ENCODE measurements around the gene COA5. TPM values are rescaled to one million over a fixed set of nuclear protein-coding genes. Genes with fewer than 3 reads are reported as not detected.
"Not testable (repeated sequence)": the region's sequence is repeated elsewhere in the genome, so short reads cannot be mapped to it uniquely, and the experiment has no call there.

COA5 gene
- total RNA-seq, 1 donor from 2014 or later, result 22.0 TPM

DNA sequence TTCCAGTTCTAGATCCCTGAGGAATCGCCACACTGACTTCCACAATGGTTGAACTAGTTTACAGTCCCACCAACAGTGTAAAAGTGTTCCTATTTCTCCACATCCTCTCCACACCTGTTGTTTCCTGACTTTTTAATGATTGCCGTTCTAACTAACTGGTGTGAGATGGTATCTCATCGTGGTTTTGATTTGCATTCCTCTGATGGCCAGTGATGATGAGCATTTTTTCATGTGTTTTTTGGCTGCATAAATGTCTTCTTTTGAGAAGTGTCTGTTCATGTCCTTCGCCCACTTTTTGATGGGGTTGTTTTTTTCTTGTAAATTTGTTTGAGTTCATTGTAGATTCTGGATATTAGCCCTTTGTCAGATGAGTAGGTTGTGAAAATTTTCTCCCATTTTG lies 13.6 kb downstream of the COA5 start:
- H3K4me1 Mint-ChIP-seq; H3K4me3 Mint-ChIP-seq; H3K27me3 Mint-ChIP-seq; H3K27ac Mint-ChIP-seq; intact Hi-C loops (cut with micrococcal nuclease); H3K9me3 Mint-ChIP-seq; DNase-seq: not testable (repeated sequence)
- H3K36me3 Mint-ChIP-seq (ENCODE audit: low read depth), result peaks cover 65% of the 10 kb centered on the region

- Mint-ChIP-seq H3K9me3 (peaks cover 4% of the 10 kb centered on the region), H3K36me3 (ENCODE audit: low read depth) (peaks cover 60% of the 10 kb centered on the region), H3K4me3 (no peak overlapping the region), H3K27ac (no peak overlapping the region), H3K4me1 (peaks cover 1% of the 10 kb centered on the region), H3K27me3 (no peaks in the 10 kb centered on the region)
- intact Hi-C loops (cut with micrococcal nuclease), result no loop called here
- DNase-seq, result no peak
Measured at GRCh38 chr2:98592565-98592964, 15.7 kb downstream of the COA5 start.

GRCh38 chr2:98589489-98589888 lies 18.8 kb downstream of the COA5 start:
- intact Hi-C loops (cut with micrococcal nuclease), result no loop called here
- H3K4me3 Mint-ChIP-seq, result no peak overlapping the region
- H3K9me3 Mint-ChIP-seq, result peaks cover 4% of the 10 kb centered on the region
- H3K27me3 Mint-ChIP-seq, result no peaks in the 10 kb centered on the region
- no peaks in the 10 kb centered on the region for H3K4me1 Mint-ChIP-seq
- no peak for DNase-seq
- no peak overlapping the region for H3K27ac Mint-ChIP-seq
- H3K36me3 Mint-ChIP-seq (ENCODE audit: low read depth), result peaks cover 62% of the 10 kb centered on the region

DNA sequence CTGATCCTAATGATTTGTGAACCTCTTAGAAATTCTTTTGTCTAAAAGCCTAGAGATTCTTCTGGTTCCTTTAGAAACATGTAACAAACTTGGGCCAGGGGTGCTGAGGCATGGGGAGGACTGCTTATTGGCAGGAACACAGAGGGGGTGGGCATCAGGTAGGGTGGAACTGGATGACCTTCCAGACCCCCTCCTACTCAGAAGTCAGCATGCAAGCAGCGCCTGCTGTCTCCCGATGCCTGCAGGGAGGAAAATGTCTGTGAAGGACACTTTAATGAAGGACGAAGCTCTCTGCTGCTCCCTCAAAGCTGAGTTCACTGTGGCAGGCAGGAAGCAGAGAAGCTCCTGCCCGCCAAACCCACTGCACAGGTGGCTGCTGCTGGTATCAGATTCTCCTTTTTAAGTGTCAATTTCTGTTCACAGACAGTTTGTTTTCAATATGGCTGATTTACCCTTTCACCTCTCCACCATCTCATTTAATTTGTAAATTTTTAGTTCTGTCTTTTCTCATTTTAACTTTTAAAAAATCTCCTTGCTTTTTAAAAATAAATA lies 19.4 kb downstream of the COA5 start:
- Mint-ChIP-seq H3K36me3 (ENCODE audit: low read depth) (peaks cover 60% of the 10 kb centered on the region), H3K27me3 (no peaks in the 10 kb centered on the region), H3K9me3 (peaks cover 2% of the 10 kb centered on the region), H3K27ac (no peak overlapping the region), H3K4me3 (no peak overlapping the region), H3K4me1 (no peaks in the 10 kb centered on the region)
- intact Hi-C loops (cut with micrococcal nuclease), result no loop called here
- DNase-seq, result no peak

- no peak for DNase-seq
- Mint-ChIP-seq H3K4me3 (no peak overlapping the region), H3K9me3 (no peaks in the 10 kb centered on the region), H3K27me3 (no peaks in the 10 kb centered on the region), H3K27ac (no peak overlapping the region), H3K4me1 (no peaks in the 10 kb centered on the region), H3K36me3 (ENCODE audit: low read depth) (peaks cover 48% of the 10 kb centered on the region)
- intact Hi-C loops (cut with micrococcal nuclease), result no loop called here
Measured at GRCh38 chr2:98586551-98587140, 21.7 kb downstream of the COA5 start.

- no peak for DNase-seq
- H3K27me3 Mint-ChIP-seq, result no peaks in the 10 kb centered on the region
- no peaks in the 10 kb centered on the region for H3K4me1 Mint-ChIP-seq
- peaks cover 43% of the 10 kb centered on the region for H3K36me3 Mint-ChIP-seq (ENCODE audit: low read depth)
- intact Hi-C loops (cut with micrococcal nuclease), result no loop called here
- H3K27ac Mint-ChIP-seq, result no peak overlapping the region
- no peaks in the 10 kb centered on the region for H3K9me3 Mint-ChIP-seq
- H3K4me3 Mint-ChIP-seq, result no peak overlapping the region
Measured at GRCh38 chr2:98585386-98585785, 22.9 kb downstream of the COA5 start.

GRCh38 chr2:98583816-98584618 lies 24.3 kb downstream of the COA5 start:
- no peaks in the 10 kb centered on the region for H3K27me3 Mint-ChIP-seq
- H3K36me3 Mint-ChIP-seq (ENCODE audit: low read depth), result peaks cover 44% of the 10 kb centered on the region
- H3K9me3 Mint-ChIP-seq, result no peaks in the 10 kb centered on the region
- H3K27ac Mint-ChIP-seq, result no peak overlapping the region
- no peak overlapping the region for H3K4me3 Mint-ChIP-seq
- DNase-seq, result no peak
- intact Hi-C loops (cut with micrococcal nuclease), result no loop called here
- no peaks in the 10 kb centered on the region for H3K4me1 Mint-ChIP-seq

DNA sequence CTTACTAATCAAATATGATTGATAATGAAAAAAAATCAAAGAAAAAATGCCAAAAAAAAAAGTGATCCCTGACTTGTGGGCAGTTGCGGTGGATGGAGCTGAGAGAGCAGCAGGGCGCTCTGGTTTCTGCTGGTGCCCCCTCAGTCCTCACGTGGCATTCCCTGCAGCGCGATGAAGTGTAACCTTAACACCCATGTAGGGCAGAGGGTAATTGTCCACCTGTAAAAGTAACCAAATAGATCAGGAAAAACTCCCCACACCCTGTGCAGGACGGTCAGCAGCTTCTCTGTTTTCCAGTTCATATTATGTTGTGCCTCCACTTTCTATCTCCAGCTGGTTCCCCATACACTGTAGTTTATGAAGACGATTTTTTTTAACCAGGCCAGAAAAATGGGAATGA lies 25.0 kb downstream of the COA5 start:
- no peak overlapping the region for H3K4me3 Mint-ChIP-seq
- no peaks in the 10 kb centered on the region for H3K9me3 Mint-ChIP-seq
- no peaks in the 10 kb centered on the region for H3K4me1 Mint-ChIP-seq
- intact Hi-C loops (cut with micrococcal nuclease), result no loop called here
- H3K27ac Mint-ChIP-seq, result no peak overlapping the region
- H3K27me3 Mint-ChIP-seq, result no peaks in the 10 kb centered on the region
- DNase-seq, result no peak
- H3K36me3 Mint-ChIP-seq (ENCODE audit: low read depth), result peaks cover 48% of the 10 kb centered on the region

- Mint-ChIP-seq H3K36me3 (ENCODE audit: low read depth) (peaks cover 47% of the 10 kb centered on the region), H3K27me3 (no peaks in the 10 kb centered on the region), H3K4me1 (no peaks in the 10 kb centered on the region)
Measured at GRCh38 chr2:98582523-98582922, 25.8 kb downstream of the COA5 start.

GRCh38 chr2:98580656-98581284 lies 27.5 kb downstream of the COA5 start:
- no peak overlapping the region for H3K27ac Mint-ChIP-seq
- no peak for DNase-seq
- peaks cover 51% of the 10 kb centered on the region for H3K36me3 Mint-ChIP-seq (ENCODE audit: low read depth)
- intact Hi-C loops (cut with micrococcal nuclease), result no loop called here
- H3K4me1 Mint-ChIP-seq, result no peaks in the 10 kb centered on the region
- H3K9me3 Mint-ChIP-seq, result no peaks in the 10 kb centered on the region
- no peak overlapping the region for H3K4me3 Mint-ChIP-seq
- no peaks in the 10 kb centered on the region for H3K27me3 Mint-ChIP-seq

More at GRCh38 chr2:98582523-98582922, 25.8 kb downstream of the COA5 start:
- no peaks in the 10 kb centered on the region for H3K9me3 Mint-ChIP-seq
- no peak for DNase-seq
- H3K4me3 Mint-ChIP-seq, result no peak overlapping the region
- no peak overlapping the region for H3K27ac Mint-ChIP-seq
- intact Hi-C loops (cut with micrococcal nuclease), result no loop called here

- no peak for DNase-seq
- Mint-ChIP-seq H3K9me3 (no peaks in the 10 kb centered on the region), H3K4me3 (no peak overlapping the region), H3K36me3 (ENCODE audit: low read depth) (peaks cover 51% of the 10 kb centered on the region), H3K27me3 (no peaks in the 10 kb centered on the region), H3K4me1 (no peaks in the 10 kb centered on the region), H3K27ac (no peak overlapping the region)
- intact Hi-C loops (cut with micrococcal nuclease), result no loop called here
Measured at GRCh38 chr2:98579926-98580325, 28.4 kb downstream of the COA5 start.

DNA sequence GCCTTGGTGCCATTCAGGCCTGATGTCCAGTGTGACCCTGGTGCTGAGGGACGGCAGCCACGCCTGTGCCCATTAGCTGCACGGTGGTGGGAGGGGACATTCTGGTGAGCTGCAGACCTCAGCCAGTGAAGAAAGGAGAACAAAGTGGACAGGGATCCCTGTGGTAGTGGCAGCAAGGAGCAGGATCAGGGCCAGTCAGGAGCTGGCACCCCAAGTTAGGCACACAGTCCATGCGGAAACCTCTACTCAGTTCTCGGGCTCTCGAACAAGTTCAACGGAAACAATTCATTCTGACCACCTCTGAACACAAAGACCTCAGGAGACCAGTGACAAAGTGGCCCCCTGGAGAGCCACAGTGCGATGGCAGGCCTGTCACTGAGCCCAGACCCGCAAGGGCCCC lies 30.1 kb downstream of the COA5 start:
- intact Hi-C loops (cut with micrococcal nuclease), result no loop called here
- no peak for DNase-seq
- no peak overlapping the region for H3K4me3 Mint-ChIP-seq
- H3K9me3 Mint-ChIP-seq, result no peaks in the 10 kb centered on the region
- H3K4me1 Mint-ChIP-seq, result no peaks in the 10 kb centered on the region
- H3K36me3 Mint-ChIP-seq (ENCODE audit: low read depth), result peaks cover 53% of the 10 kb centered on the region
- H3K27me3 Mint-ChIP-seq, result no peaks in the 10 kb centered on the region
- no peak overlapping the region for H3K27ac Mint-ChIP-seq

GRCh38 chr2:98577313-98577712 lies 31.0 kb downstream of the COA5 start:
- Mint-ChIP-seq H3K4me1 (no peaks in the 10 kb centered on the region), H3K4me3 (no peak overlapping the region), H3K36me3 (ENCODE audit: low read depth) (peaks cover 48% of the 10 kb centered on the region), H3K27me3 (no peaks in the 10 kb centered on the region), H3K27ac (no peak overlapping the region), H3K9me3 (no peaks in the 10 kb centered on the region)
- intact Hi-C loops (cut with micrococcal nuclease), result no loop called here
- DNase-seq, result no peak

- Mint-ChIP-seq H3K4me1 (no peaks in the 10 kb centered on the region), H3K9me3 (no peaks in the 10 kb centered on the region), H3K4me3 (no peak overlapping the region), H3K27me3 (no peaks in the 10 kb centered on the region), H3K36me3 (ENCODE audit: low read depth) (peaks cover 50% of the 10 kb centered on the region), H3K27ac (peak overlapping the region; percentile 45)
- no peak for DNase-seq
- intact Hi-C loops (cut with micrococcal nuclease), result no loop called here
Measured at GRCh38 chr2:98576666-98577312, 31.5 kb downstream of the COA5 start.
